GM19025 (cell line): ENCODE results near the gene RAP1B.
"Not testable (repeated sequence)": the region's sequence is repeated elsewhere in the genome, so short reads cannot be mapped to it uniquely, and the experiment has no call there.

Source experiments
- ATAC-seq: cut with Tn5 transposase; IDR thresholded peaks from one replicate; pipeline ENCODE4 v1.9.1; 2021; ENCODE audit warnings: mild to moderate bottlenecking, low read depth, moderate library complexity; ENCODE audit not compliant: unreplicated experiment

RAP1B gene

DNA sequence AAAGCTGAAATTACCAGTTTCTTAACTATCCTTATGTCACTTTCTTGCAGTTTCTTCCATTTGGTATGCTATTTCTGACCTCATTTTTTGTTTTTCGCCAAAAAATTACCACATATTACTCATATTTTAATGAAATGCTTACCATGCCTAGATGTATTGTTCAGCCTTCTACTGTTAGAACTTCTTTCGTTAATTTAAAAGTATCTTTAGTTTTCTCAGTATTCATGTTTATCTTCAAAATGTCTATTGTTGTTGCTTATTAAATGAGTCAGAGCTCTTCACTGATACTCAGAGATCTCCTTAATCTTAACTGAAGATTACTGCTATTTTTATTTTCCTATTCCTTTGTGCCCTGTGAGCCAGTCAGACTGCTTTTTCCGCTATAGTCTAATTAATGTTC is 20.5 kb downstream of the RAP1B start:
- no peak for ATAC-seq

DNA sequence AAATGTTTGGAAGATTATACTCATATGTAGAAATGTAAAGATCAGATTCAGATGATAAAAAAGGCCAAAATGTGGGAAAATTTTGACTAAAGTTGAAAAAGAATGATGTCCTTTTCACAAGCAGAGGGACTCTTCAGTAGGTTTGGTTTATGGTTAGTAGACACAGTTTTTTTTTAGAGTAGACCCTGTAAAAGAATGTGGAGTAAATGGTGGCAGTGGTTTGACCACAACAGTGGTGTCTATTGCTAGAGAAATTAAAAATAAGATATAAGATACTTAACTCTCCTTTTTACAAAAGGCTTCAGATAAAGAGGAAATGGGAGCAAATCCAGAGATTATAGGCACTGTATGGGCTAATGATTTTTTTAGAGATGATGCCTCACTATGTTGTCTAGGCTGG is 21.8 kb downstream of the RAP1B start:
- no peak for ATAC-seq

DNA sequence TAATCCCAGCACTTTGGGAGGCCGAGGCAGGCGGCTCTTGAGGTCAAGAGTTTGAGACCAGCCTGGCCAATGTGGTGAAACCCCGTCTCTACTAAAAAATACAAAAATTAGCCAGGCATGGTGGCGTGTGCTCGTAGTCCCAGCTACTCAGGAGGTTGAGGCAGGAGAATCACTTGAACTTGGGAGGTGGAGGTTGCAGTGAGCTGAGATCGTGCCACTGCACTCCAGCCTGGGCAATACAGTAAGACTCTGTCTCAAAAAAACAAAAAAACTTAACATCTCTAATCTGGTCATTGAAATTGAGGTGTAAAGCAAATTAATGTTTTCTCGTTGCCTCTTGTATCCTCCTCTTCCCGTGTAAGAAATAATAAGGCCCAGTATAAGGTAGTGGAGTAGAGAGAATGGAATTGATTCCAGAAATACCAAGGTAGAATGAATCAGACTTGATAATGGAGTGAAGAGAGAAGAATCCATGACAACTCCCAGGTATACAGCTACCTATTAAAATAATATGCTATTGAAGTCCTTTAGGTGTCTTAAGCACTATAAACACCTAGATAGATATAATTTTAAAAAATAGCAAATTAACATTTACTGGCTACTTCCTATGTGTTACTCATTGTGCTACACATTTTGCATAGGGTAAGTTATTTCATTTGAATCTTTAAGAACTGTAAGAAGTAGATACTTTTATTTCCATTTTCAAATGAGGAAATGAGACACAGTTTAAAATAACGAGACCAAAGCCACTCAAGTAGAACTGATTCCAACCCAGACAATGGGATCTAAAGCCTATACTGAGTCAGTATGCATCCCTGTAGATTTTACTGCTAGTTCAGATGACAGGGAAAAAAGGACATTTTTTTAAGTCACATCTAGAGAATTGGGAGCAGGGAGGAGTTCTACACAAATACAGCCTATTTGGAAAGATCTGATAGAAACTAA is 23.2 kb downstream of the RAP1B start:
- no peak for ATAC-seq

DNA sequence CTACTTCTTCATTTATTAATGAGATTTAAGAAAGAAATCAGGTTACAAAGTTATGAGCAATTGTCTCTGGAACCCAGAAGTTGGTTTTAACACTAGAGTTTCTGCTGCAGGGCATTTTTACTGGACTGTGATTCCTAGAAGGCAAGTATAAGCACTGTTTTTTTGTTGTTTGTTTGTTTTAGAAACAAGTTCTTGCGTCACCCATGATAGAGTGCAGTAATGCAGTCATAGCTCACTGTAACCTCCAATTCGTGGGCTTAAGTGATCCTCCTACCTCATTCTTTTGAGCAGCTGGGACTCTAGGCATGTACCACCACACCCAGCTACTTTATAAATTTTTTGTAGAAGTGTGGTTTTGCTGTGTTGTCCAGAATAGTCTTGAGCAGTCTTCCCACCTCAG is 25.6 kb downstream of the RAP1B start:
- ATAC-seq: no peak

DNA sequence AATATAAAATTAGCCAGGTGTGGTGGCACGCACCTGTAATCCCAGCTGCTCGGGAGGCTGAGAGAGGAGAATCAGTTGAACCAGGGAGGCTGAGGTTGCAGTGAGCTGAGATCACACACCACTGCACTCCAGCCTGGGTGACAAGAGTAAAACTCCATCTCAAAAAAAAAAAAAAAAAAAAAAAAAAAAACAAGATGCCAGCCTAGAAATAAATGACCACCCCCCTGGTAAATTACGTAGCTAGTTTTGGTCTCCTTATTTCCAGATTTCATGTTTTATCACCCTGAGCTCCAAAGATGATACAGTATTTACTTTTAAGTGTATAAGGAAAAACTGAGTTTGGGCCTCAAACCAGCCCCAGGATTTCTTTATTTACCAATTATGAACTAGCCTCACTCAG is 26.7 kb downstream of the RAP1B start:
- not testable (repeated sequence) for ATAC-seq

DNA sequence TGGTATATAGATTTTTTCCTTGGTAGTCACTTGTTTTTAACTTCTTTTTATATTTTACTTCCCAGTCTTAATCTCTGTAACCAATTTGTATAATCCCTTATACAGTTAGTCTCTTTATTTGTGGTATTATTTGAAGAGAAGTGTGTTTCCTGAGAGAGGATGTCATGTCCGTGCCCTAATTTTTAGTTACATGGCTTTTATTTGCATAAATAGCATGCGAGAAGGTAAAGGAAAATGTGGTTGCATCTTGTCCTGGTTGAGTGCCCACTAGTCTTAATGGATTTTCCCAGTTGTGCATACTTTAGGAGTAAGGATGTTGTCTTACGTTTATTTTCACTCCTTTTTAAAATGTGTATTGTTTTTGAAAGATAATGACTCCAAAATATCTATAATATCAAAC is 27.5 kb downstream of the RAP1B start:
- no peak for ATAC-seq

DNA sequence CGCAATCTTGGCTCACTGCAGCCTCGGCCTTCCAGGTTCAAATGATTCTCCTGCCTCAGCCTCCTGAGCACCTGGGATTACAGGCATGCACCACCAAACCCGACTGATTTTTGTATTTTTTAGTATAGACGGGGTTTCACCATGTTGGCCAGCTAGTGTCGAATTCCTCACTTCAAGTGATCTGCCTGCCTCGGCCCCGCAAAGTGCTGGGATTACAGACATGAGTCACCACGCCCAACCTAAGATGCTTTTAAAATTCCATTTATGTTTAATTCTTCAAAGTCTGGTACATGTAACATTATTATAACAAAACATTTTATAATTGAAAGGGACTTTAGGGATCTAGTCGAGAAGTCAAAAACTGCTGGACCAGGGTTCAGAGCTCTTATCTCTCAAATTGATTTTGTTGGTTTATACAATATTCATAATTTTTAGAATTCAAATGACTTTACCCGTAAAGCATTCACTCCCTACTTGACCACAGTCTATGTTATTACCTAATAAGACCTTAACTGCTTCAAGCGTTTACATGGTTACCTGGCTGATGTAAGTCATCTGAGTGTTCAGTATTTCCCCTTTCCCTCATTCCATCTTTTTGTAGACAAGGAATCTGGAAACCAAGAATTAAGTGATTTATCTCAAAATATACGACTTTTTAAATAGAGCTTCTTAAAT is 28.2 kb downstream of the RAP1B start:
- ATAC-seq: no peak

DNA sequence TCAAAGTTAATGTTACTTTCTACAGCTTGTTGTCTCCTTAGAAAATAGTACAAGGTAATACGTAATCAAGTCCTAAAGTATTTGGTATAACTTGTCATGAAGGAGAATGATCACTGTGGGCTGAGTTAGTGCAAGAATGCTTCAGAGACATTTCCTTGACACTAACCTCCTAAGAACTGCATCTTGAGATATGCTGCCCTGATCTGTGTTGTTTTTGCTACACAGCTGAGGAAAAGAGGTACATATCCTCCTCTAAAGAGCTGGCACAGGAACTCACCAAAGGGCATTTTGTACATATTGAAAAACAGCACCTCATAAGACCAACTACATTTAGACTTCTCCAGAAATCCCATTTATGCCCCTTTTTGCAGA is 28.7 kb downstream of the RAP1B start:
- no peak for ATAC-seq

DNA sequence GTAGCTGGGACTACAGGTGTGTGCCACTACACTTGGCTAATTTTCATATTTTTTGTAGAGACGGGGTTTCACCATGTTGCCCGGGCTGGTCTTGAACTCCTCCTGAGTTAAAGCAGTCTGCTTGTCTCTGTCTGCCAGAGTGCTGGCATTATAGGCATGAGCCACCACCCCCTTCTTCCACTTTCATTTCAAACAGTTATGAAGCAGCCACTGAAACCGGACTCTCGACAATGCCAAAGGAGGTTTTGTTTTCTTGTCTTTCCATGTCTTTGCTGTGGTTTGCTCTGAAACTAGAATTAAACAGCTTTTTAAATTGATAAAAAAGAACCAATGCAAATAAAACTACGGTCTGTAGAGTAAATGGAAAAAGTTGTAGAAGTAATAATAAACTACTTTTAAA is 30.4 kb downstream of the RAP1B start:
- peak; percentile 93 for ATAC-seq

DNA sequence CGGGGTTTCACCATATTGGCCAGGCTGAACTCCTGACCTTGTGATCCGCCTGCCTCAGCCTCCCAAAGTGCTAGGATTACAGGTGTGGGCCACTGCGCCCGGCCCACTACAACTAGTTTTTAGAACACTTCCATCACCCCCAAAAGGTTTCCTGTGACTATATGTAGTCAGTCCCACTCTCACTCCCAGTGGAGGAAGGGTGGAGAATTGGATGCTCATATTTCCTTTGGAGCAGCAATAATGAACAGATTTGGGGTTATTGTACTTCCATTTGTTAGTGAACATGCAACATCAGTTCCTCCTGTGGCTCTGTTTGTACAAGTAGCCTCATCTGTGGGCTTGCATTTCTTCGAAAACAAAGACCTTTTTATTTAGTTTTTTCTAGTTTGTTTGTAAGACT is 35.8 kb downstream of the RAP1B start:
- ATAC-seq: no peak

DNA sequence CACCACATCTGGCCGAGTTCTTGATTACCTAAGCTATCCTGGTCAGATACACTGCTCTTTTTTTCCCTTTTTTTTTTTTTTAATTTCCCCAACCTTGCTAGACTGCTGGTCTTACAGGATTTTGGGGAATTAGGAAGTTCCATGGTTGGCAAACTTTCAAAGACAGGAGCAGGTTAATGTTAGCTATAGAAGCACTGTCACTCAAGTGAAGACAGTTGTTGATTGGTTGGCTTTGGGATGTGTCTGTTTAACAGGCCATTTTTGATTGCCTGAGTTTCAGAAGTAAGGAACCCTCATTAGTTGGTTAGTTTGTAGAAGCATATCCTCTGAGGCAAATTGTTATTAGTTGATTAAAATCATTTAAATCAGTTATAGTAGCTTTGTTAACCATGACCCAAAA is 36.8 kb downstream of the RAP1B start:
- ATAC-seq: no peak

DNA sequence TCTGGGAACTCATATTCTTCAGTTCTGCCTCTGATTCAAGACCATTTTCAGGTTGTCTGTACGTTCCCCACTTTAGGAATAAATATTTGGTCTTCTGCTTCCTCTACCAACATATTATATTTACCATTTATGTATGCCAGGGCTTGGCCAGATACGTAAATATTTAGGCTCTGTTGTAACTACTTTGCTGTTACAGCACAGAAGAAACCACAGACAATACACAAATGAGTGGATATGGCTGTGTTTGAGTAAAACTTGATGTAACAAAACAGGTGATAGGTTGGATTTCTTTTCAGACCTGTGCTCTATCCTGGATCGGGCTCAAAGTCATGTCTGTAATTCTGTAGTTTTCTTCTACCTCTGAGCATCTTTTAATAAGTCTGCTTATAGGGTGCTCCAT is 37.5 kb downstream of the RAP1B start:
- no peak for ATAC-seq

DNA sequence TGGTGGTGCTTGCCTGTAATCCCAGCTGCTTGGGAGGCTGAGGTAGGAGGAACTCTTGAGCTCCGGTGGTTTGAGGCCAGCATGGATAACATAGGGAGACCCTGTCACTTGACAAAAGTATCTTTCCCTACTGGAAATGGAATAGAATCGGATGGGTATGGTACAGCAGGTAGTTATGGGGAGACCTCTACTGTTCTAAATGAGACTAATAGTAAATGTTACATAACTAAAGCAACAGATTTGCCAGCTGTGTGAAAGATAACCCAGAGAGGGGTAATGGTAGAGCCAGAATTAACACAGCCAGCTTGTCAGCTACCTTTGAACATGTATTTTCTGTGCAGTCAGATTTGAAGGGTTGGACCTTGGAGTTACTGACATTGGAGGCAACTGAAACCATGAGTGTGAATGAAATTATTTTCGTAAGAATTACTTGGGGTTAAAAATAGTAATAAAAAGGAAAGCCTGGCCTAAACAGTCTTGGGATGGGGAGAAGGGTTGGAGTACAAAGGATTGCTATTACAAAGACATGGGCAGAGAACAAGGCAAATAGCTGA is 54.4 kb downstream of the RAP1B start:
- ATAC-seq: no peak

DNA sequence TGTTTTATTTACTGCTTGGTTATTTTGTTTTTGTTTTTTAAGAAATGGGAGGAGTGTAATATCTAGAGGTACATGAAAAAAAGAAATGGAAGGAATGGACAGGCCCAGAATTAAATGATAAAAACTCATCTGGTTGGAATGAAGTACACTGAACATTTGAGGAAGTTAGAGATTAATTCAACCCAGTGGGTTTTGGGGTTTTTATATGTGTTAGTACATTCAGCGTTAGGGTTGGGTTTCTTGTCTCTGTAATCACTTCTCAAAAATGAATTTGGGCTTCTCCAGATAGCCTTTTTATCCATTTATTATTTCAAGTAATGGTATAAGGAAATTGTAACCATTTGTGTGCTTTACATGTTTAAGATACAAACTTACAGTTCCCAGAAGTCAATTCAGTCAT is 56.6 kb downstream of the RAP1B start:
- ATAC-seq: no peak

DNA sequence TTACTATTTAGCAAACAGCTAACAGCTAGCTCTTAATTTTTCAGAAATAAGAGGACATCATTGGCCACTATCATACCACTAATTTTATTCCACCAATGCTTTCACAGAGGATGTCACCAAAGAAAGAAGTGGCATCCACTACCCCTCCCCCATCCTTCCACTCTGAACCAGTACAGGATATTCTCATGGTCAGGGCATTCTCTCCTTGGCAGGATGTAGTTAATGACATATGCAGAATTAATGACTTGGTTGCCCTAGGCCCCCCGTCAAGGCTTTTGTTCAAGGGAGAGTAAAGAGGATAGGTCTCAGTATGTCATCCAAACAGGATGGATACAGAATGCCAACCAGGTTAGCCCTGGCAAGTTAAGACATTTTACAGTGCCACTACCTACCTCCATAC is 57.2 kb downstream of the RAP1B start:
- no peak for ATAC-seq

DNA sequence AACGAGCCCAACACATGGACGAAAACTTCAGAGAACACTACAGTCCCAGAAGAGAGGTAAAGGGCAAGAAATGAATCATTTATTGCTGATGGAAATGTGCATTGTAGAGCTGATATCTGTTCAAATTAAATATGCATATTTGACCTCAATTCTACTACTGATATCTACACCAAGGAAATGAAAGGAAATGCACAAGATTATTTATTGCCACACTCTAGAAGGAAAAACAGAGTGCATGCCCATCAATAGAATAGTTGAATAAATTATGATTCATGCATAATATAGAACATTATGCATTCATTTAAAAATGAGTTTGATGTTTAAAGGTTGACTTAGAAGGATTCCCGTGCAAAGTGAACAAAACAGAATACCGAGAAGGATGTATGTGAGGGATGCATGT is 60.5 kb downstream of the RAP1B start:
- no peak for ATAC-seq

DNA sequence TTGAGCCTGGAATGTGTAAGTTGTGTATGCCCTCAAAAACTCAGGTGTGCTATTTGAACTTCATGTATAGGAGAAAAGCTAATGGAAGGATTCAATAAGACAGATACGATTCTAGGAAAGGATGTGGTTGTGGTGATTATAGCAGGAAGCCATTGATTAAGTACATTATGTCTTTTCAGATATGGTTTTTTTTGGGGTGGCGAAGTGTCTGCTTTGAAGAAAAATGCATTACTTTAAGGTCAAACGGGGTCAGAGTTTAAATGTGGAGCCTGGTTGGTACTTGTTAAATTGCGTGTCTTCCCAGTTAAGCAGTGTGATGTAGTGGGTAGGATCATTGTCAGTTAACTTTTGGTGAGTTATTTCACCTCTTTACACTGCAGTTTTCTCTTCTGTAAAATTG is 63.1 kb downstream of the RAP1B start:
- no peak for ATAC-seq

DNA sequence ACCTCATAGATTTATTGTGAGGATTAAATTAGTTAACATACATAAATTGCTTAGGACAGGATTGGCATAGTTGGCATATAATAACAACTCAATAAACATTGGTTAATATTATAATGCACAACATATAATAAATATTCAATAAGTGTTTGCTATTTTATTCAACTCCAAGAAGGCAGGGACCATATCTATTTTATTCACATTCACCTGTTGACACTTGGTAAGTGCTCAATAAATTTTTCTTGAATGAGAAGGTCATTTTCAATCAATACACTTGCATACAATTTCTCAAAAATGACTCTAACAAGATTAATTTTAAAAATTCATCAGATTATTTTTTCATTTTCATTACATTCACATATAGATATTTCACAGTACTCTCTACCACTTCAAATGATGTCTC is 63.7 kb downstream of the RAP1B start:
- ATAC-seq: no peak

DNA sequence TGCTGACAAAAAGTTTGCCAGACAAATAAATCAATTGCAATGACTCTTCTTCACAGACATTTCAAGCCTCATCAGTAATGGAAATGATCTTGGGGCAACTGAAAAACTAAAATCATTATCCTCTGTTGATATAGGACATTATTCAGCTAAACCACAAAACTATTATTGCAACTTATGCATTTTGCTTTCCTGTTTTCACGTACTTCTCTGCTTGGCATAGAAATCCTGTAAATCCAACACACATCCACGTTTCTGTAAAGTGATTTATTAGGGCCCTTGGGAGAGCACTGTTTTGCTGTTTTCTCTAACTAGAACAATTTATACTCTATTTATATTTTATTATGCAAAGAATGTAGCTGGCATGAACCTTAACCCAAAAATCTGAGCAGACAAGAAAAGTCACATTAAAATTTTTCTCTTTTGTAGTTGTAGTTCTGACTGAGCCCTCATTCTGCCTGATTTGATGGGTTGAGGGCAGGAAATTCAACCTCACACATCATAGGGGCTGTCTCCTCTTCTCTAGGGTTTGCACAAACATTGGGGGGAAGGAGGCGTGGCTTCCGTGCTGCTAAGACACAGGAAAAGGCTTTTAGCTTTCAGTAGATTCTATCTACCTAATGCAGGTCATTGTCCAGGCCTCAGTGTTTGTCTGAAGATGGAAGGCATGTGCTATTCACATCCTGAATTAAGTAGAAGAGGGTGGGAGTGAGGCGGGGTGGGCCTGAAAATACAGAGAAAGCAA is 64.6 kb downstream of the RAP1B start:
- ATAC-seq: no peak

DNA sequence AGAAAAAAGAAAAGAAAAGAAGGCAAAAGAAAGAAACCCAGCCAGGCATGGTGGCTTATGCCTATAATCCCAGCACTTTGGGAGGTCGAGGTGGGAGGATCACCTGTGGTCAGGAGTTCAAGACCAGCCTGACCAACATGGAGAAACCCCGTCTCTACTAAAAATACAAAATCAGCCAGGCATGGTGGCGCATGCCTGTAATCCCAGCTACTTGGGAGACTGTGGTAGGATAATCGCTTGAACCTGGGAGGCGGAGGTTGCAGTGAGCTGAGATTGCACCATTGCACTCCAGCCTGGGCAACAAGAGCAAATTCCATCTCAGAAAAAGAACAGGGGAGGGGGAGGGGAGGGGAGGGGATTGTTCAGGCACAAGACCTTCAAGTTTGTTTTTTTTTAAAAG is 66.2 kb downstream of the RAP1B start:
- not testable (repeated sequence) for ATAC-seq

DNA sequence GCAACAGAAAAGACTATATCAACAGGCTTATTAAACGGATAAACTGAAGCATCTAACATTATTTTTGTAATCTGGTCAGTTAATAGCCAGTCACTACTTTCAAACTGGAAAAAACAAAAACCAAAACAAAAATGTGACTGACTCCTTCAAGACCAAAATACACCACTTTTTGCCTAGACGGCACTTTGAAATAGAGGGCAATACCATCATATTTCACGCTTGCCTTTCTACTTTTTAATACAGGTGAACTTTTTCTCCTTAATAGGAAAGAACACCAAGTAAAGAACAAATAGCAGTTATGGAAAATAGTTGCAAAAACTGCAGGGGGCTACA is 75.5 kb downstream of the RAP1B start:
- no peak for ATAC-seq
